Spleen (tissue), 7 donors: Measurements from ENCODE around the gene SELENOS.

Experiments used
- POLR2AphosphoS5 ChIP-seq, 3 donors: sonication (generic); formaldehyde crosslinking; IDR thresholded peaks; one replicate each; pipeline ENCODE4 v1.5.1; 2017; ENCODE audit warnings: antibody characterized with exemption in 3 of 3
- TF ChIP-seq, protein P1 (sequence below), 11 experiments: fragments of 200-600 bp in 7 of 11; fragments of 450-650 bp in 4 of 11; sonication (generic) in 4 of 11; IDR thresholded peaks in 8 of 11; conservative IDR thresholded peaks in 3 of 11; 1 replicate in 7 of 11; 2 replicates in 4 of 11; pipeline versions ENCODE4 v1.4.0 to v1.8.0; 2016 to 2021; ENCODE audit warnings: antibody characterized with exemption in 11 of 11, inconsistent platforms in 4 of 11, mild to moderate bottlenecking in 1 of 11
- donor health status: DM: no; HTN: no; CAD: no; lungs with moderate emphysema.
- donor health status: DM: no; HTN: no; CAD: no.
- donor health status: DM: no; HTN: no; CAD: no.

DNA sequence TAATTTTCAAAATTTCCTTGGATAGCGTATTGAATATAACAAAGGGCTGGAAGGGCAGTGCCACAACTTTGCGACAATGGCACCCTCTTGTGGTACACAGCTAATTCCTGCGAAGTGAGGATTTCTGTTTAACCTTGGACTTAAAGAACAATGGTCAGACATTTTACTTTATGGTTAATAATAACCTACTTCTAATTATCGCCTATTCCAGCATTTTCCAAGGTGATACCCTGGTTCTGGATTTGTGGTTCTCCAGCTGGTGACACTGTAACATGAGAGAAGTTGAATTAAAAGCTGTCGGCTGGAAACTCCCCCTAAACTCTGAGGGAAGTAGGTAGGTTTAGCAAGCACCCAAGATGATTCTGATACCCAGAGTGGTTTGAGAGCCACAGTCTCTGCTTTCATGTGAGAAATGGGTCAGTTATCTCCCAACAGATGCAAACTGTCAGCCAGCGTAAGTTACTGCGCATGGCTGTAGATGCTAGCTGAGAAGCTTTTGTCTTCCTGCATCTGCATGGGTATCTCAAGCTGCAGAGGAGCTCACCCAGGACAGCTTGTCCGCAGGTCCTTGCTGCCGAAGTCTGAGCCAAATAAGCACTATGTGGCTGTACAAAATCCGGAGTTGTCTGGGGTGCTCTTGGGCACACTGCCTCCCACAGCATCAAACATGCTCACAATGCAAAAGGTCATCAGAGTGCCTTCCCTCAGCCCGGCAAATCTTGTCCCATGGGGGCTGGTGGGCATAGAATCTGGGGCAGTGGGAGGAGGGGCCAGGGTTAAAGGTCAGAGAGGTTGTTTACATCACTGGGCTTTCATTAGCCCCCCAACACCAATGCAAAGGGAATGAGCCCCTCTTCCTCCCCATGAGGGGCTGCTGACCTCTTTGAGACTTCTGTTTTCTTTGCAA lies 18.8 kb downstream of the SELENOS start:
- TF ChIP-seq, protein P1, sequence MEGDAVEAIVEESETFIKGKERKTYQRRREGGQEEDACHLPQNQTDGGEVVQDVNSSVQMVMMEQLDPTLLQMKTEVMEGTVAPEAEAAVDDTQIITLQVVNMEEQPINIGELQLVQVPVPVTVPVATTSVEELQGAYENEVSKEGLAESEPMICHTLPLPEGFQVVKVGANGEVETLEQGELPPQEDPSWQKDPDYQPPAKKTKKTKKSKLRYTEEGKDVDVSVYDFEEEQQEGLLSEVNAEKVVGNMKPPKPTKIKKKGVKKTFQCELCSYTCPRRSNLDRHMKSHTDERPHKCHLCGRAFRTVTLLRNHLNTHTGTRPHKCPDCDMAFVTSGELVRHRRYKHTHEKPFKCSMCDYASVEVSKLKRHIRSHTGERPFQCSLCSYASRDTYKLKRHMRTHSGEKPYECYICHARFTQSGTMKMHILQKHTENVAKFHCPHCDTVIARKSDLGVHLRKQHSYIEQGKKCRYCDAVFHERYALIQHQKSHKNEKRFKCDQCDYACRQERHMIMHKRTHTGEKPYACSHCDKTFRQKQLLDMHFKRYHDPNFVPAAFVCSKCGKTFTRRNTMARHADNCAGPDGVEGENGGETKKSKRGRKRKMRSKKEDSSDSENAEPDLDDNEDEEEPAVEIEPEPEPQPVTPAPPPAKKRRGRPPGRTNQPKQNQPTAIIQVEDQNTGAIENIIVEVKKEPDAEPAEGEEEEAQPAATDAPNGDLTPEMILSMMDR (IDR thresholded peaks at IDR 0.05 in 8 of 11, conservative IDR thresholded peaks at IDR 0.05 in 3 of 11): peak; percentile 70 to 91 (median 85)
- no peak for TF ChIP-seq POLR2AphosphoS5 (IDR thresholded peaks at IDR 0.05)
